ENCODE data around the gene PEX26. TPM values are rescaled to one million over a fixed set of nuclear protein-coding genes. Genes with fewer than 3 reads are reported as not detected.

The PEX26 gene
- total and polyA plus RNA-seq, 2 of the 13 experiments (the other 11 are each of a cell fraction or from before 2014, with no cell fraction given): 10.6 to 25.1 TPM

- peak overlapping the region; percentile 88 for H3K4me2 ChIP-seq (ENCODE audit: low read depth, low read length)
- H3K4me1 ChIP-seq (ENCODE audit: insufficient read depth, low read length): peaks cover 32% of the 10 kb centered on the region
- peak overlapping the region; percentile 72 for H3K27ac ChIP-seq (ENCODE audit: extremely low read length, insufficient read depth, low read length)
- DNase-seq (ENCODE audit: low spot score) (peak; percentile 34), FAIRE-seq (no peak), ATAC-seq (peak; percentile 75)
- POLR2A ChIA-PET: interaction anchor here (0.9 to 4.2 kb wide), 22 partner anchors 10 to 515 kb away, joined by 3 to 33 read pairs (median 4); partner anchors contain the start of genes BCL2L13, SLC25A18 and USP18
- H3K9me3 ChIP-seq (ENCODE audit: low read length): no peaks in the 10 kb centered on the region
- intact Hi-C loops (cut with micrococcal nuclease; ENCODE audit: unreplicated experiment) (no loop called here), in situ Hi-C loops (cut with HindIII; ENCODE audit: extremely low pct_ligation_motif_present, low pct_unique_long_range_greater_than_20kb) (loop anchor here (5.0 to 10.0 kb wide), 2 partner anchors 164 to 246 kb away; no protein-coding TSS in a partner anchor)
- TSS peak; percentile 65 for BruUV-seq (replicated peaks)
- no peaks in the 10 kb centered on the region; a peak in 1 of 5 replicates for H3K27me3 ChIP-seq (ENCODE audit: control insufficient read depth in 1 of 2, insufficient read depth in 2 of 2, low read length in 2 of 2)
- 21% methylated on average over 16 of the region's 45 CpGs for WGBS (ENCODE audit: low lambda C conversion rate)
- H4K20me1 ChIP-seq (ENCODE audit: insufficient read depth, low read length): no peaks in the 10 kb centered on the region
- H3K9ac ChIP-seq (ENCODE audit: insufficient read depth, low read depth, low read length): peak overlapping the region; percentile 85
- H3K36me3 ChIP-seq (replicated peaks in 1 of 2; ENCODE audit: control insufficient read depth in 1 of 2, insufficient read depth in 2 of 2, low read length in 2 of 2): peaks cover 9 to 31% of the 10 kb centered on the region in 2 experiments
- H3K79me2 ChIP-seq (ENCODE audit: insufficient read depth, low read length): peaks cover 29% of the 10 kb centered on the region
- H2AFZ ChIP-seq (ENCODE audit: low read length): no peak overlapping the region
- peak overlapping the region; percentile 78 to 94 (median 80) for H3K4me3 ChIP-seq (replicated peaks in 1 of 3; ENCODE audit: insufficient read depth in 1 of 3, low read depth in 2 of 3, low read length in 3 of 3)
- CTCF ChIA-PET (ENCODE audit: low intra/inter-chr PET ratio, low total read pairs): interaction anchor here (4.4 kb wide), 1 partner anchor 248 kb away, joined by 43 read pairs; no protein-coding TSS in a partner anchor
- TF ChIP-seq, protein P1, sequence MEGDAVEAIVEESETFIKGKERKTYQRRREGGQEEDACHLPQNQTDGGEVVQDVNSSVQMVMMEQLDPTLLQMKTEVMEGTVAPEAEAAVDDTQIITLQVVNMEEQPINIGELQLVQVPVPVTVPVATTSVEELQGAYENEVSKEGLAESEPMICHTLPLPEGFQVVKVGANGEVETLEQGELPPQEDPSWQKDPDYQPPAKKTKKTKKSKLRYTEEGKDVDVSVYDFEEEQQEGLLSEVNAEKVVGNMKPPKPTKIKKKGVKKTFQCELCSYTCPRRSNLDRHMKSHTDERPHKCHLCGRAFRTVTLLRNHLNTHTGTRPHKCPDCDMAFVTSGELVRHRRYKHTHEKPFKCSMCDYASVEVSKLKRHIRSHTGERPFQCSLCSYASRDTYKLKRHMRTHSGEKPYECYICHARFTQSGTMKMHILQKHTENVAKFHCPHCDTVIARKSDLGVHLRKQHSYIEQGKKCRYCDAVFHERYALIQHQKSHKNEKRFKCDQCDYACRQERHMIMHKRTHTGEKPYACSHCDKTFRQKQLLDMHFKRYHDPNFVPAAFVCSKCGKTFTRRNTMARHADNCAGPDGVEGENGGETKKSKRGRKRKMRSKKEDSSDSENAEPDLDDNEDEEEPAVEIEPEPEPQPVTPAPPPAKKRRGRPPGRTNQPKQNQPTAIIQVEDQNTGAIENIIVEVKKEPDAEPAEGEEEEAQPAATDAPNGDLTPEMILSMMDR (CRISPR knock-in tag; IDR thresholded peaks at IDR 0.05): peak; percentile 35; the same call in 1 of the 2 replicates
- peak; percentile 90 for TF ChIP-seq ZNF629 (CRISPR knock-in tag; conservative IDR thresholded peaks at IDR 0.05)
- TF ChIP-seq AKNA (CRISPR knock-in tag; IDR thresholded peaks at IDR 0.05; ENCODE audit: borderline replicate concordance): no peak
- 0 out of 2 replicates have a peak, but pooled peaks have one; percentile 39 for TF ChIP-seq SMAD1 (CRISPR knock-in tag; IDR thresholded peaks at IDR 0.05; ENCODE audit: borderline replicate concordance, low read depth)
- TF ChIP-seq IRF2 (CRISPR knock-in tag; IDR thresholded peaks at IDR 0.05): no peak
- peak; percentile 25; the same call in 1 of the 2 replicates for TF ChIP-seq MXD1 (CRISPR knock-in tag; IDR thresholded peaks at IDR 0.05)
- no peak for TF ChIP-seq GATAD1 (CRISPR knock-in tag; IDR thresholded peaks at IDR 0.05)
- peak; percentile 90 for TF ChIP-seq HNRNPL (IDR thresholded peaks at IDR 0.05; ENCODE audit: low read depth, low read length)
- peak; percentile 54 for TF ChIP-seq ASH2L (IDR thresholded peaks at IDR 0.05; ENCODE audit: insufficient read length, low read depth, low read length)
- TF ChIP-seq NFIC (IDR thresholded peaks at IDR 0.05; ENCODE audit: low read length): no peak
- 0 out of 2 replicates have a peak, but pooled peaks have one; percentile 35 for TF ChIP-seq ZBTB7A (CRISPR knock-in tag; IDR thresholded peaks at IDR 0.05)
Measured at GRCh38 chr22:18078329-18079041, 695 bp downstream of the PEX26 start.
